HepG2 (cell line): Measurements from ENCODE around the gene UNCX. TPM values are rescaled to one million over a fixed set of nuclear protein-coding genes. Genes with fewer than 3 reads are reported as not detected.

ENCODE experiments used
- ATAC-seq: fragments of 200-7000 bp; cut with Tn5 transposase; 3 replicates; pipeline ENCODE4 v1.9.1; 2020; ENCODE audit warnings: mild to moderate bottlenecking, moderate library complexity
- BruUV-seq: library from RNA; stranded (reverse); fragments of 400-500 nt; replicated peaks from 2 replicates; lab custom pipeline; 2021; lab: Mats Ljungman, UMichigan
- CTCF ChIA-PET: fragments of 300-600 bp; formaldehyde crosslinking; extraction: SDS; loops from one replicate; lab custom pipeline; 2021; ENCODE audit warnings: low total read pairs, inconsistent platforms, low intra/inter-chr PET ratio; lab: Yijun Ruan, JAX
- POLR2A ChIA-PET: fragments of 350-600 bp; sonication (Branson Sonifier 250); formaldehyde crosslinking; loops from one replicate; lab custom pipeline; 2020; ENCODE audit warnings: antibody characterized with exemption, inconsistent platforms; lab: Yijun Ruan, JAX
- DNase-seq: peaks from one replicate; pipeline ENCODE4 v3.0.0-alpha.2; 2015; ENCODE audit warnings: low spot score
- FAIRE-seq: peaks from 3 replicates; lab custom pipeline; 2011; peaks lifted over from hg19 to GRCh38; lab: Jason Lieb, UNC
- H2AFZ ChIP-seq: one replicate; pipeline ENCODE4 v1.6.1; 2011; ENCODE audit warnings: low read length, inconsistent platforms
- H3K27ac ChIP-seq: fragments of 300-600 bp; 3 replicates; pipeline ENCODE4 v1.8.0; 2011; ENCODE audit warnings: mixed run types, mild to moderate bottlenecking, mixed read lengths, low read length, inconsistent platforms; ENCODE audit not compliant: insufficient read depth; ENCODE audit errors: extremely low read length
- H3K27me3 ChIP-seq, 2 experiments: fragments of 200-600 bp in 1 of 2; 2 replicates in 1 of 2; 3 replicates in 1 of 2; pipeline versions ENCODE4 v1.6.0 to v1.8.0; 2011; ENCODE audit warnings: low read length in 2 of 2, mild to moderate bottlenecking in 2 of 2, moderate library complexity in 2 of 2, inconsistent platforms in 1 of 2; ENCODE audit not compliant: insufficient read depth in 2 of 2, control insufficient read depth in 1 of 2
- H3K36me3 ChIP-seq, 2 experiments: fragments of 200-600 bp in 1 of 2; replicated peaks in 1 of 2; 2 replicates in 1 of 2; 3 replicates in 1 of 2; pipeline versions ENCODE4 v1.5.1 to v1.8.0; 2011; ENCODE audit warnings: low read length in 2 of 2, inconsistent platforms in 1 of 2; ENCODE audit not compliant: insufficient read depth in 2 of 2, control insufficient read depth in 1 of 2
- H3K4me1 ChIP-seq: 2 replicates; pipeline ENCODE4 v1.5.1; 2012; ENCODE audit warnings: low read length, inconsistent platforms; ENCODE audit not compliant: insufficient read depth
- H3K4me2 ChIP-seq: 2 replicates; pipeline ENCODE4 v1.6.0; 2011; ENCODE audit warnings: low read depth, low read length, inconsistent platforms
- H3K4me3 ChIP-seq, 3 experiments: fragments of 200-600 bp in 1 of 3; sonication (generic), shearing (Covaris generic) in 1 of 3; replicated peaks in 1 of 3; 2 replicates each; pipeline ENCODE4 v1.5.1; 2011 to 2016; ENCODE audit warnings: low read length in 3 of 3, inconsistent platforms in 2 of 3, low read depth in 2 of 3, mild to moderate bottlenecking in 2 of 3, control low read depth in 1 of 3, mixed read lengths in 1 of 3; ENCODE audit not compliant: insufficient read depth in 1 of 3
- H3K79me2 ChIP-seq: one replicate; pipeline ENCODE4 v1.6.1; 2011; ENCODE audit warnings: low read length, inconsistent platforms; ENCODE audit not compliant: insufficient read depth
- H3K9ac ChIP-seq: 2 replicates; pipeline ENCODE4 v1.6.0; 2011; ENCODE audit warnings: mild to moderate bottlenecking, low read depth, low read length, inconsistent platforms; ENCODE audit not compliant: insufficient read depth
- H3K9me3 ChIP-seq: 2 replicates; pipeline ENCODE4 v1.5.1; 2012; ENCODE audit warnings: mild to moderate bottlenecking, low read length
- H4K20me1 ChIP-seq: 2 replicates; pipeline ENCODE4 v1.6.0; 2011; ENCODE audit warnings: inconsistent platforms, mild to moderate bottlenecking, low read length, moderate library complexity; ENCODE audit not compliant: insufficient read depth
- ARNT2 ChIP-seq: sonication (generic); formaldehyde crosslinking; IDR thresholded peaks from 2 replicates; pipeline ENCODE4 v1.8.0; 2022; ENCODE audit warnings: mild to moderate bottlenecking, low read depth, missing genetic modification reagents, moderate library complexity
- BORCS8-MEF2B ChIP-seq: sonication (generic); formaldehyde crosslinking; IDR thresholded peaks from 2 replicates; pipeline ENCODE4 v1.8.0; 2022; ENCODE audit warnings: mild to moderate bottlenecking, missing genetic modification reagents
- CEBPG ChIP-seq: IDR thresholded peaks from 2 replicates; pipeline ENCODE4 v1.6.1; 2016
- HNF4A ChIP-seq: sonication (generic); formaldehyde crosslinking; IDR thresholded peaks from 2 replicates; pipeline ENCODE4 v1.4.0; 2020; ENCODE audit warnings: missing genetic modification reagents
- MAFF ChIP-seq: IDR thresholded peaks from 2 replicates; pipeline ENCODE4 v1.6.1; 2011; ENCODE audit warnings: low read depth, low read length, improper control_type of control experiment
- MEIS1 ChIP-seq: sonication (generic); formaldehyde crosslinking; IDR thresholded peaks from 2 replicates; pipeline ENCODE4 v1.9.0; 2021; ENCODE audit warnings: mild to moderate bottlenecking, missing genetic modification reagents, moderate library complexity, borderline replicate concordance
- SRSF1 ChIP-seq: fragments of 200-400 bp; formaldehyde crosslinking; optimal IDR thresholded peaks from 2 replicates; pipeline ENCODE3; 2017; ENCODE audit warnings: mild to moderate bottlenecking, low read depth, low read length, moderate library complexity
- ZBTB42 ChIP-seq: sonication (generic); formaldehyde crosslinking; IDR thresholded peaks from 2 replicates; pipeline ENCODE4 v1.5.0; 2020; ENCODE audit warnings: mild to moderate bottlenecking, missing genetic modification reagents
- ZFP36L2 ChIP-seq: sonication (generic); formaldehyde crosslinking; IDR thresholded peaks from 2 replicates; pipeline ENCODE4 v1.4.0; 2020; ENCODE audit warnings: missing genetic modification reagents
- ZNF34 ChIP-seq: sonication (generic); formaldehyde crosslinking; IDR thresholded peaks from 2 replicates; pipeline ENCODE4 v1.4.0; 2020; ENCODE audit warnings: mild to moderate bottlenecking, missing genetic modification reagents, borderline replicate concordance
- ZNF354B ChIP-seq: sonication (generic); formaldehyde crosslinking; IDR thresholded peaks from 2 replicates; pipeline ENCODE4 v1.8.0; 2022; ENCODE audit warnings: mild to moderate bottlenecking, missing genetic modification reagents
- ZNF530 ChIP-seq: sonication (generic); formaldehyde crosslinking; IDR thresholded peaks from 2 replicates; pipeline ENCODE4 v1.5.0; 2020; ENCODE audit warnings: low read depth, mild to moderate bottlenecking, missing genetic modification reagents
- WGBS: methylation state at CpG from one replicate; pipeline ENCODE4 v1.1.6; 2017; ENCODE audit warnings: low lambda C conversion rate; 5-methylcytosine and 5-hydroxymethylcytosine counted together
- in situ Hi-C: cut with HindIII; loops from 2 replicates; pipeline ENCODE4 v1.10.0; 2017; ENCODE audit warnings: low pct_unique_long_range_greater_than_20kb; ENCODE audit not compliant: extremely low pct_ligation_motif_present
- intact Hi-C: fragments of 100-400 bp; cut with micrococcal nuclease; formaldehyde crosslinking; loops from one replicate; pipeline ENCODE4 v1.10.0; 2022; ENCODE audit not compliant: unreplicated experiment
- polyA plus RNA-seq, 8 experiments: library from polyadenylated mRNA; depleted of rRNA in 3 of 8; stranded (reverse) in 7 of 8; unstranded in 1 of 8; fragments of >200 nt; fragmentation: Illumina TruSeq in 4 of 8; extraction: Trizol in 4 of 8; gene quantifications; 2 replicates each; pipeline versions ENCODE4 v1.2.1 to v1.2.3, GENCODE V29; 2011 to 2016; ENCODE audit warnings: low read depth in 4 of 8, missing spikeins in 1 of 8, mixed read lengths in 1 of 8; ENCODE audit not compliant: insufficient read depth in 1 of 8
- total RNA-seq, 5 experiments: library from RNA; depleted of rRNA; stranded (reverse); fragments of >200 nt; fragmentation: Illumina TruSeq; extraction: Trizol; gene quantifications; 2 replicates each; pipeline ENCODE4 v1.2.3, GENCODE V29; 2016; ENCODE audit warnings: low read depth in 1 of 5

The UNCX gene
- total and polyA plus RNA-seq, 2 of the 13 experiments (the other 11 are each of a cell fraction or from before 2014, with no cell fraction given): not detected

DNA sequence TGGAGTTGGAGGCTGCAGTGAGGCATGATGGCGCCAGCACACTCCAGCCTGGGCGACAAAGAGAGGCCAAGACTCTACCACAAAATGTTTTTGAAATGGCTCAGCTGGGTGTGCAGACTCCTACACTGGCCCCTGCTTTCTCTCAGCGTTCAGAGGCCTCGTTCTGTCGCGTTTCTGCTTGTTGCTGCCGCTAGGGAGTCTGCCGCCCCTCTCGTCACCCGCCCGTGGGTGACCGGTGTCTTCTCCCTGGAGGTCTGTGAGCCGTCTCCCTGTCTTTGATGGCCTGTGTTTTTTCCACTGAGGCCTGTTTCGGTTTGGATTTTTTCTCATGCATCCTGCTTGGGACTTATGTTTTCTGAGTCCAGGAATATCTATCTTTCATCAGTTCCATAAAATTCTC is 23.6 kb upstream of the UNCX start (continued):
- TF ChIP-seq ZNF354B (CRISPR knock-in tag) (no peak), ZNF34 (CRISPR knock-in tag) (no peak), ARNT2 (CRISPR knock-in tag) (no peak), SRSF1 (no peak), ZFP36L2 (CRISPR knock-in tag) (no peak), HNF4A (CRISPR knock-in tag) (no peak), CEBPG (CRISPR knock-in tag) (no peak), BORCS8-MEF2B (no peak), ZNF530 (CRISPR knock-in tag) (no peak)

DNA sequence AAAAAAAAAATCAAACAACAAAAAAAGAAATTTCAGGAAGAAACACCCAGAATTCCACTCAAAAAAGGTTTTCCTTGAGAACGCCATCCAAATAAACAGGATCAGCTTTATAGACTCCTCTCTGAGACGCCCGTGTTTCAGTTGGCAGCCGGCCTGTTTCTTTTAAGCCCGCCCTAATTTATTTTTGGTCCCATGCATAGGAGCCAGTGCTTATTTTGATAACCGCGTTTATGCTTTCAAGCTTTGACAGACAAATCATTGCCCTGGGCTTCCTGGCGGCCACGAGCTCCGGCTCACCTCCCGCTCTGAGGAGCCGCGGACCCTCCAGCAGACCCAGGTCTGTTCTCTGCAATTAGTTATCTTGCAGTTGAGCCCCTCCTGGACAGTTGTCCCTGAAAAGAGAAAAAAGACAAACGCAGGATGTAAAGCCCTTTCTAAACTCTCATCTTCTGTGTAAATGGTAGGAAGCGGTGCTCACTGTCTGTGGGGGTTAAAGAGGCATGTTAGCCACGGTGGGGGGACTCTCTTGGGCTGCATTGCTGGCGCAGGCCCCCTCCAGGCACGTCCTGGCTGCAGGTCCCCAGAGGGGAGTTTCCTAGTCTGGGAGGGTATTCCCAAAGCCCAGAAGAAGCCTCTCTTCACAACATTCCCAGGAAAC is 22.2 kb upstream of the UNCX start:
- no peak overlapping the region for H3K9ac ChIP-seq
- H3K4me2 ChIP-seq: no peak overlapping the region
- intact Hi-C loops: no loop called here
- H4K20me1 ChIP-seq: no peaks in the 10 kb centered on the region
- H3K79me2 ChIP-seq: no peaks in the 10 kb centered on the region
- FAIRE-seq (no peak), DNase-seq (no peak), ATAC-seq (no peak)
- no TSS peak for BruUV-seq
- H3K4me1 ChIP-seq: no peaks in the 10 kb centered on the region
- in situ Hi-C loops: no loop called here
- no peak overlapping the region for H3K27ac ChIP-seq
- ChIA-PET CTCF (no interaction called here), POLR2A (no interaction called here)
- no peaks in the 10 kb centered on the region for H3K9me3 ChIP-seq
- no peaks in the 10 kb centered on the region for H3K36me3 ChIP-seq
- 10% methylated on average over 15 of the region's 18 CpGs for WGBS
- H3K4me3 ChIP-seq: no peak overlapping the region
- no peak overlapping the region for H2AFZ ChIP-seq
- TF ChIP-seq MAFF (no peak), ZBTB42 (CRISPR knock-in tag) (no peak), MEIS1 (no peak)
- peaks cover 11 to 65% of the 10 kb centered on the region in 2 experiments for H3K27me3 ChIP-seq
